GM18858 (cell line): ENCODE measurements around the gene PDE4A.
"Not testable (repeated sequence)": the region's sequence is repeated elsewhere in the genome, so short reads cannot be mapped to it uniquely, and the experiment has no call there.

Source experiments
- ATAC-seq: cut with Tn5 transposase; IDR thresholded peaks from one replicate; pipeline ENCODE4 v1.9.1; 2021; ENCODE audit not compliant: unreplicated experiment

Gene PDE4A

DNA sequence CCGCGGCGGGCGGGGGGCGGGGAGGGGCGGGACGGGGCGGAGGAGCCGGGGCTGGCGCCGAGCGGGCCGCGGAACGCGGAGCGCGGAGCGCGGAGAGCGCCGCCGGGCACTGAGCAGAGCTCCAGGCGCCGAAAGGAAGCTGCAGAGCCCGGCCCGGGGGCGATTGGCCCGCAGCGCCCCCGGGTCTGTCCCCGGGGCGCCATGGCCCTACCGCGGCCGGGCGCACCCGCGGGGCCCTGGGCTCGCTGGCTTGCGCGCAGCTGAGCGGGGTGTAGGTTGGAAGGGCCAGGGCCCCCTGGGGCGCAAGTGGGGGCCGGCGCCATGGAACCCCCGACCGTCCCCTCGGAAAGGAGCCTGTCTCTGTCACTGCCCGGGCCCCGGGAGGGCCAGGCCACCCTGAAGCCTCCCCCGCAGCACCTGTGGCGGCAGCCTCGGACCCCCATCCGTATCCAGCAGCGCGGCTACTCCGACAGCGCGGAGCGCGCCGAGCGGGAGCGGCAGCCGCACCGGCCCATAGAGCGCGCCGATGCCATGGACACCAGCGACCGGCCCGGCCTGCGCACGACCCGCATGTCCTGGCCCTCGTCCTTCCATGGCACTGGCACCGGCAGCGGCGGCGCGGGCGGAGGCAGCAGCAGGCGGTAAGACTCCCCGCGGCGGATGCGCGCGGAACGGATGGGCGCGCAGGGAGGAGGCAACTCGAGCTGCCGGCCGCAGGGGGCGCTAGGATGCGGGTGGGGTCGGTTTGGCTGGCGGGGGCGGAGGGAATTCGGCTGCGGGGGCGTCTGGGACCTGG, at the start of gene PDE4A:
PDE4A (plus strand) TSS at position 95 of the 796 bp plus-strand sequence; CDS start at position 322, 227 bp downstream.
- no peak for ATAC-seq

DNA sequence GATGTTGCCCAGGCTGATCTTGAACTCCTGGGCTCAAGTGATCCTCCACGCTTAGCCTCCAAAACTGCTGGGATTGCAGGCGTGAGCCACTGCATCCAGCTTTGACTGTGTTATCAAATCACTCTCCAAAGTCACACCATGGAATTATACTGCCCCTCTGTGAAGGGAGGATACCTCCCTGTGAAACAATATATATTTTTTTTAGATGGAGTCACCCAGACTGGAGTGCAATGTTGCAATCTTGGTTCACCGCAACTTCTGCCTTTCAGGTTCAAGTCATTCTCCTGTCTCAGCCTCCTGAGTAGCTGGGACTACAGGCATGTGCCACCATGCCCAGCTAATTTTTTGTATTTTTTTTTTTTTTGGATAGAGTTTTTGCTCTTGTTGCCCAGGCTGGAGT, 47.6 kb upstream of the PDE4A start:
- ATAC-seq: no peak

DNA sequence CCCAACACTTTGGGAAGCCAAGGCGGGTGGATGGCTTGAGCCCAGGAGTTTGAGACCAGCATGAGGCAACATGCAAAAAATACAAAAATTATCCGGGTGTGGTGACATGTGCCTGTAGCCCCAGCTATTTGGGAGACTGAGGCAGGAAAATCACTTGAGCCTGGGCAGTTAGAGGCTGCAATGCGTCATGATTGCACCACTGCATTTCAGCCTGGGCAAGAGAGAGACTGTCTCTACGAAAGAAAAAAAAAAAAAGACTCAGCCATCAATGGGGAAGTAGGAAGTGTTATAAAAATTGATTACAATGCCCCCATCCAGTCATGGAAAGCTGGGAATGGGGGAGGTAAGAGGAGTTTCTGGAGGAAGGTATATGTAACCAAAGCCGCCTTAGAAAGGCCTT, 45.4 kb upstream of the PDE4A start:
- ATAC-seq: no peak

DNA sequence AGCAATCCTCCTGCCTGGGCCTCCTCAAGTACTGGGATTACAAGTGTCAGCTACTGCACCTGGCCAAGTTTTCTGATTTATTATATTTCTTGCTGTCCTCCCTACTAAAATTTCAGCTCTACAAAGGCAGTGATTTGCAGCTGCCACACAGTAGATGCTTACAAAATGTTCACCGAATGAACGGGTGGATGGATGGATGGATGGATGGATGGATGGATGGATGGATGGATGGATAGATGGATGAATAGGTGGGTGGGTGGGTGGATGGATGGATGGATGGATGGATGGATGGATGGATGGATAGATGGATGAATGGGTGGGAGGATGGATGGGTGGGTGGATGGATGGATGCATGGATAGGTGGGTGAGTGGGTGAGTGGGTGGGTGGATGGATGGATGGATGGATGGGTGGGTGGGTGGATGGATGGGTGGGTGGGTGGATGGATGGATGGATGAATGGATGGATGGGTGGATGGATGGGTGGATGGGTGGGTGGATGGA, 43.1 kb upstream of the PDE4A start:
- not testable (repeated sequence) for ATAC-seq

DNA sequence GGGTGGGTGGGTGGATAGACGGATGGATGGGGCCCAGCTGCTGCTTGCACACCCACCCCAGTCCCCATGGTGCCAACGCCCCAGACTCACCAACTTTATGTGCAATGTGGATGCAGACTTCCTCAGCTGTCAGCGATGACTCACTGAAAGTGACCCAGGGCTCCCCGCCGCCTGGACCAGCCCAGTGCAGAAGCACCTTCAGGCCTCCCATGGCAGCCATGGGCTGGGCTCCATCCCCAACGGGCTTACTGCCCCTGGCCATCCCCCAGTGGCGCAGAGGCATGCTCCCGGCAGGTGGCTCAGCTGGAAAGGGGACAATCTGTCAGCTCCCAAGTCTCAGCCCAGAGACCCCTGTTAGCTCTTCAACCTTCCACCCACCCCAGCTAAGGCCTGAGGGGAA, 42.2 kb upstream of the PDE4A start:
- ATAC-seq: no peak

DNA sequence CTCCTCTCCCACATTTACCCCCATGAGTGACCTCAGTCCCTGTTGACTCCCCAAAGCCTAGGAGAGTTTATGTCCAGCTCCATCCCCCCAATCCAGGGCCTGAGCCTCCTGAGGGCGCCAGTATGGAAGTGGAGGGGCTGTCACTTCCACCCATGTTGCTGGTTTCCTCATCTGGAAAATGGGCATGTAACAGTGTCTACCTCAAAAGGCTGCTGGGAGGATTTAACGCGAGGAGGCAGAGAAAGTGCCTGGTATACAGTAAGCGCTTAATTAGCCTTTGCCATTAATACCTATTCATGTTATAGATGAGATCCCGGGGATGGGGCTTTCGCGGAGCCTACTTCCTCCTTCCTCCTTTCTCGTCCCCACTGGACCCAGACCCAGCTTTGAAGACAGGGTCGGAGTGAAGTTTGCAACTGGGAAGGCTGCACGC, 40.4 kb upstream of the PDE4A start:
- ATAC-seq: no peak

DNA sequence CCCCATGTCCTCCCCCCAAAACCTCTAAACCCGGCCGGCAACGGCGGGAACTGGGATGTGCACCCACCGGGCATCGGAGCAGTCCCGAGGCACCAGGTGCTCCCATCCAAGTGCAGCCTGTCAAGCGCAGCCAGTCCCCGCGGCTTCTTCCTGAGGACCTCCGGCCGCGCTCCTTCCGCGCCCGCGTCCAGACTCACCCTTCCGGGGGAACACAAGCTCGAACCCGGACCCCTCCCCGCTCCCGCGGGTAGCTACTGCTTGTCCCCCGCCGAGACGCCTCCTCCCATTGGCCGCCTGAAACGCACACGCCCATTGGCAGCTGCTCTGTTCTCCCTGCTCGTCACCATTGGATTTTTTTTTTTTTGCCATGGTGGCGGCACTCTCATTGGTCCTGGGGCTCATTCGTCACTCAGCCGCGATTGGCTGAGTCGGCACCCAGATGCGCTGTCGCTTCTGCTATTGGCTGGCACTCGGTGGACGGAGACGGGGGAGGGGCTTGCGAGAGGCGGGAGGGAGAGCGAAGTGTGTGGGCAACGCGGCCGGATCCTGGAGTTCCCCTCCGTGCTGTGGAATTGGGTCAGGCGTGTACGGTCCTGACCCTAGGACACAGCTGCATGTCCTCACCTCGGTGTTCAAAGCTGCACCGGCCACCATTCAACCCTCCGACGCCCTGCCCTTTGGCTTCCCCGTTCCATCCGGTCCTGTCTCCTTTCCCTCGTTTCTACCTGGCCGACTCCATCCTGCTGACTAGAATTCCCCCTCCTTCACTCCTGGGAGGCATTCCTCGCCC, 39.8 kb upstream of the PDE4A start, which contains the start of gene TYK2:
TYK2 (minus strand) TSS at position 260 of the 790 bp plus-strand sequence. CDS start 2,166 bp downstream, outside the sequence.
- ATAC-seq: peak; percentile 79

DNA sequence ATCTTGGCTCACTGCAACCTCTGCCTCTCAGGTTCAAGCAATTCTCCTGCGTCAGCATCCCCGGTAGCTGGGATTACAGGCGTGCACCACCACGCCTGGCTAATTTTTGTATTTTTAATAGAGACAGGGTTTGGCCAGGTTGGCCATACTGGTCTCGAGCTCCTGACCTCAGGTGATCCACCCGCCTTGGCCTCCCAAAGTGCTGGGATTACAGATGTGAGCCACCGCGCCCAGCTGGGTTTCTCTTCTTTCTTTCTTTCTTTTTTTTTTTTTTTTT, 37.2 kb upstream of the PDE4A start:
- ATAC-seq: not testable (repeated sequence)

DNA sequence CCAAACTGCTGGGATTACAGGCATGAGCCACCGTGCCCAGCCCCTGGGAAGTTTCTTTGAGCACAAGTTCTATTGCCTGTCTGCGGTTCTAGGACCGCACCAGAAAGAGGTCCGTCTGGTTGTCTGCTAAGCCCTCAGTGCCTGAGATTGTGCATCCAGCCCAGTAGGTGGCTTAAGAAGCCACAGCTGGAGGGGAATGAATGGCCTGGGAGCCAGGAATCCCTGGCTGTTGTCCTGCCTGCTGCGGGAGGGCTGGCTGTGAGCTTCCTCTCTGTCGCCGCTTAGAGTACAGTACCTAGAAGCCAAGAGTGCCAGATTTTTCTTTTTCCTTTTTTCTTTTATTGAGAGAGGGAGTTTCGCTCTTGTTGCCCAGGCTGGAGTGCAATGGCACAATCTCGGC, 35.8 kb upstream of the PDE4A start:
- no peak for ATAC-seq

DNA sequence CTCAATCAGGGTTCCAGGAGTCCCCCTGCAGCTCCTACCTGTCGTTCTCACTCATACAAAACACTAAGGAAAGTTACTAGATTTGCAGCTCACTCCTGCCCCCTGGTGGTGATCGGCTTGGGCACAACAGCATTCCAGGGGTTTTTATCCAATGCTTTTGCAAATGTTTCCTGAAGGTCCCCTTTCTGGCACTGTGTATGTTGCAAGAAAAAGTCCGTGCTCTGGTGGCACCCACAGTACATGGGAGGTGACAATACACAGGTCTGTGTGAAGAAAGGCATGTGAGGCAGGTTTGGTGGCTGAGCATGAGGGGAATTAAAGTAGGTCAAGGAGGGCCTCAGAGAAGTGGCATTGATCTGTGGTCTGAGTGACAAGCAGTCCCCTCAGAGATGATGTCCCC, 31.4 kb upstream of the PDE4A start:
- no peak for ATAC-seq

DNA sequence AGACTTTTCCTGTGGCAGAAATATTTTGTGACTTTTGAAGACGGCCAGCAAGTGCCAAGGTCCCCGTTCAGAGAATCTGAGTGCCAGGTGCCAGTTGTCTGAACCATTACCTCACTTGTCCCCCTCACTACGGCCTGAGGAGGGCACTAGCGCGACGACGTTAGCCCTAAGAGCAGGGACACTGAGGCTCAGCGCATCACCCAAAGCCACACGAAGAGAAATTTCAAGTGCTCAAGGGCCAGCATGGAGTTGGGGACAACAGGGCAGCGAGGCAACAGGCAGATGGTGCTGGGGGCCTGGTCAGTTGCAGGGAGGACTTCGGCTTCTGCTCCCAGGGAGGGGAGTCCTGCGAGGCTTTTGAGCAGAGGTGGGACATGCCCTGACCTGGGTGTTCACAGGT, 30.5 kb upstream of the PDE4A start:
- ATAC-seq: no peak

DNA sequence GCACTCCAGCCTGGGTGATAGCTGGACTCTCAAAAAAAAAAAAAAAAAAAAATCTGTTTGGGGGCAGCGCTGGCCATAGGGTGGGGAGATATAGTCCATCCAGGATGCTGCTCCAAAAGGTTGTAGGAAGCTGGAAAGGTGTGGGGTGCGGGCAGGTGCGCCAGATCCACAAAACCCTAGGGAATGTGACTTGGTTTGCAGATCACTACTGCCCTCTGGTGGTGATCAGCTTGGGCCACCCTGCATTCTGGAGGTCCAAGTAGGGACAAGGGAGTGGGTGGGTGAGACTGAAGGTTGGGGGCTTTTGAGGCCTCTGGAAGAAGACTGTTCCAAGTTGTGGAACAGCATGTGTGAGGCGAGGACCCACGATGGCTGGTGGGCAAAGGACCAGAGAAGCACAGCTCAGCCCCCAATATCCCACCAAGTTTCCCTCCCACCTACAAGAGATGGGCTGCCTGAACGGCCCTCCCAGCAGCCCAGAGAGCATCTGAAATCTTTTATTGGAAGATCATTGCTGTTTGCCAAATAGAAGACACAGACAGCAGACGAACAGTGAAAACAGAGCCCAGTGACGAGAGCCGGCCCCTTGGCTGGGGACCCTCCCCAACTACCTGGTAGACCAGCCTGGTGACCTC, 29.6 kb upstream of the PDE4A start:
- ATAC-seq: no peak

DNA sequence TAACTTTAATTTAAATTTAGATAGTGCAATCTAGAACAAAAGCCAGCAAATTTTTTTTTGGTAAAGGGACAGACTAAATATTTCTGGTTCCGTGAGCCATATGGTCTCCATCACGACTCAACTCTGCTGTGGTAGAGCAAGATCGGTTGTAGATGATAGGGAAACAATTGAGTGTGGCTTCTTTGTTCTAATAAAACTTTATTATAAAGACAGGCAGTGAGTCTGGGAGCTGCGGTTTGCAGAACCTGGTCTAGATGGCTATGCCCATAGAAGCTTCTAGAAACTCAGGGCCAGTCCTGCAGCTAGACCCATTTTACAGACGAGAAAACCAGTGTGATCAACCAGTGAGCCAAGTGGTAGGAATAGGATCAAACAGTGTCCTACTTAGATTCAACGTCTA, 28.2 kb upstream of the PDE4A start:
- ATAC-seq: no peak

DNA sequence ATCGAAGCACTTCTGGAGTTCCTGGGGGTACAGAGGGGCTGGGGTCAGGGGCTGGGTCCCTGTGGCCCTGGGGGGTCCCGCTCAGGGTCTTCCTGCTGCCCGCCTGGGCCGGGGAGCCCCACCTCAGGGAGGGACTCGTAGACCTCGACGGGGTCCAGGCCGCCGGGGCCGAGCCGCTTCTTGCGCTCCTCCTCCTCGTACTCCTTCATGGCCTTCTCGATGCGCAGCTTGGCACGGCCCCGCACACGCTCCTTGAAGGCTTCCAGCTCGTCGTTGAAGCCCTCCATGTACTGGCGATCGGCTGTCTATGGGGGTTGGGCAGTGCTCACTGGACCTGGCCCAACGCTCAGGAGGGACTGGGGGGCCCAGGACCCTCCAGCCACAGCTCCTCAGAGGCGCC, 27.2 kb upstream of the PDE4A start:
- no peak for ATAC-seq

DNA sequence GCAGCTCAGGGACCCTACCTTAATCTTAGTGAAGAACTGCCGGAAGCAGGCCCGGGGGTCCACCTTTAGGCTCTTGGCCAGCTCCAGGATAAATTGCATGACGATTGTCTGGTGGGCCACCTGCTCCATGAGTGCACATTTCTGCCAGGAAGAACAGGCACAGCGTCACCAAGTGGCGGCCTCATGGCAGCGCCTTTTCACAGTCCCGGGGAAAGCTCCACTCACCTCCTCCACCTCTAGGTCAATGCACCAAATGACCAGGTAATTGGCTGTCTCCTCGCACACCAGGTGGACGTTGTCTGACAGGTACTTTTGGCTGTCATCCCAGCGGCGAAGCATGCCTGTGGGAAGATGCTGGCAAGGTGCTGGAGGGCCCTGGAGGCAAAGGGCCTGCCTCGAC, 25.3 kb upstream of the PDE4A start:
- no peak for ATAC-seq

DNA sequence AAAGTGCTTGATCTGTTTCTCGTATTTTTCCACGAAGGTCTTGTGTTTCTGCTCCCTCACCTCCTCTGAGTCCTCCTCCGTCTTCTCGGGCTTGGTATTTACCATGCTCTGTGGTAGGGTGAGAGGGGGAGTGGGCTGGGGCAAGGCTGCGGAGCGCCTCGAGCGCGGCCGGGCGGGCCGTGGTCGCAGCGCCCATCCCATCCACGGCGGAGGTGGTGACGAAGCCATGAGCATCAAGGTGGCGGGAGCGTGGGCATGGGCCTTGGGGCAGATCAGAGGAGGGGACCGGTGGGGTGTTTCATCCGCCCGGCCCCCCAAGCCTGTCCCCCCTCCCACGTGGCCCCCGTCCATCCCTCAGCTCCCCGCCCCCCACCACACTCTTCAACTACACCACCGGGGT, 24.9 kb upstream of the PDE4A start:
- no peak for ATAC-seq

DNA sequence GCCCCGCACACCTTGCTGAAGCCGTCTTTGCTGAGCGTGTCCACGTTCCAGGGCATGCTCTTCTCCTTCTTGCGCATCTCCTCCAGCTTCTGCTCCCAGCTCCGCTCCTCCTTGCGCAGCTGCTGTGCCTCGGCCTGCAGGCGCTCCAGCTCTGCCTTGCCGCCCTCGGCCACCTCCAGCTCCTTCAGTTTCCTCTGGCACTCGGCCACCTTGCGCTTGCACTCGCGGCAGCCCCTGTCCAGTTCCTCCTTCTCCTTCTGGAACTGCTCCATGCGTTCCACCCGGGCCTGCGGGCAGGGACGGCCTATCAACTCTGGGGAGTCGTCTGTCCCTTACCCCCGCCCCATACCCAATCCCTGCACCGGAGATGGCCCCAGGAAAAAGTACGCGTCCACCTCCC, 24.4 kb upstream of the PDE4A start:
- no peak for ATAC-seq

DNA sequence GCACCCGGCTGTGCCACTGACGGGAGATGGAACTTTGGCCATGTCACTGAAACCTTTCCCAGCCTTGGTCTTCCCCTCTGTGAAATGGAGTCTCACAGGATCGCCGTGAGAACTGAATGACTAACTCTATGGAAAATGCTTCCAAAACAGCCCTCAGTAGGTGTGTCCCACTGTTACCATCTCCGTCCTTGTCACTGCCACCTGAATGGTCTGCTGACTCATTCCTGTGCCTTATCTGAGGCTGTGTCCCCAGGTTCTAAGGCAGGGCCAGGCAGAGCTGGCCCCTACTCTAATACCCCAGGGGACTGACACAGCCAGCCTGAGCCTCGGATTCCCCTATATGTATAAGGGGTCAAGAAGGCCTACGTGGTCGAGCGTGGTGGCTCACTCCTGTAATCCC, 21.5 kb upstream of the PDE4A start:
- ATAC-seq: no peak

DNA sequence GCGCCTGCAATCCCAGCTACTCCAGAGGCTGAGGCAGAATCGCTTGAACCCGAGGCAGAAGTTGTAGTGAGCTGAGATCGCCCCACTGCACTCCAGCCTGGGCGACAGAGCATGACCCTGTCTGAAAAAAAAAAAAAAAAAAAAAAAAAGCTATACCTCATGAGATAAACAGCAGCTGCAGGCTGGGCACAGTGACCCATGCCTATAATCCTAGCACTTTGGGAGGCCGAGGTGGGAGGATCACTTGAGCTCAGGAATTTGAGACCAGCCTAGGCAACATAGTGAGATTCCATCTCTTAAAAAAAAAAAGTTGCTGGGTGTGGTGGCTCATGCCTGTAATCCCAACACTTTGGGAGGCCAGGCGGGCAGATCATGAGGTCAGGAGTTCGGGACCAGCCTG, 21.0 kb upstream of the PDE4A start:
- ATAC-seq: not testable (repeated sequence)

DNA sequence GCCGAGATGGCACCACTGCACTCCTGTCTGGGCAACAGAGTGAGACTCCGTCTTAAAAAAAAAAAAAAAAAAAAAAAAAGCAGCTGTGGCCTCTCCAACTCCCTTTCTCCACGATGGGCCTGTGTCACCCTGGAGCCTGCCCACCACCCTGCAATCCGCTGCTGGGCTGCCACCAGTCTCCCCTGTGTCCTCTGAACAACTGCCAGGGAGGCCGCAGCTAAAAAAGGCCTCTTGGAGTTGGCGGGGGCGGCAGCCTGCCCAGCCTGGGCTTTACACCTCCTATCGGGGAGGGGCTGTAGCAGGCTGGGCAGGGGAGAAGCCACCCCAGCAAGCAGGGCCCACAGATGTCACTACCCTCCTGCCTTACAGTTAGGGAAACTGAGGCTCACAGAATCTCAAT, 20.5 kb upstream of the PDE4A start:
- no peak for ATAC-seq

DNA sequence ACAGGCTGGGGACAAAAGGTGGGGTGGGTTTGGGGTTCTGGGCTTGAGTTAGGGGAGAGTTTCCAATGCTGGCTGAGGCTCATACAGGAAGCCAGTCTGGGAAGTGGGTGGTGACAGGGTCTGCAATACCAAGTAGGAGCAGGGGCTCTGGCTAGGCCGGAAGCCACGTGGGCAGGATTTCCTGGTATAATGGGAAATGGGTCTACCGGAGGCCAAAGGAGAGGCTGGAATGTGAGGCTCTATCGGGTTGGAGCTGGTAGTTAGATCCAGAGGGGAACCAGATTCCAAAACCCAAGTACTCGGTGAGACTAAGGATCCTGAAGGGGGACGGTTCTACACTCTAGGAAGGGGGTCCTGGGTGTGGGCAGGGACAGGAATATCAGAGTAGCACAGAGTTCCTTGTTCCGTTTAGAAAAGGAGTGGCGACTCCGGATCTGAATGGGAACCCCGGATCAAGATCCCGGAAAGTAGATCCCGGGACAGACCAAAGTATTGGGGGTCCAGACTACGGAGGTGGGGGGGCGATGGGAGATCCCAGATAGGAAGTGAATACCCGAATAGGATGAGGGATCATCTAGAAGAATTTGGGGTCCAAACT, 17.8 kb upstream of the PDE4A start:
- no peak for ATAC-seq
